ENCODE data around the gene LPXN.

DNA sequence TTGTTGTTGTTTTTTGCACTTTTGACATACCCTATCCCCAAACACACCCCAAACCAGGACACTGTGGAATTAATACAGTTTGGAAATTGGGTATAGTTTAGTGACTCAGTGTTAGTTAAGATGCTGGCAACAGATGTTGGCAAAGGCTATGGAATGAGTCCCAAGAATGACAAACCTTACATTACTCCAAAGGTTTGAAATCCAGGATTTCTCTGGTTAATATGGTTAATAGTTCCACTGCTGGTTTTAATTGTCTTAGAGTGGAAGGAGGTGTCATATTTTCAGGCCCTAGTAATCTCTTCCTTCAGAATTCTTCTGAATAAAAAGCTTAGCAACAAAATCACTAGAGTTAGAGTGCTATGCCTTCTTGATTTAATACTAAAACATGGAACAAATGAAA, 775 bp downstream of the LPXN start:
- TF ChIP-seq, protein P1, sequence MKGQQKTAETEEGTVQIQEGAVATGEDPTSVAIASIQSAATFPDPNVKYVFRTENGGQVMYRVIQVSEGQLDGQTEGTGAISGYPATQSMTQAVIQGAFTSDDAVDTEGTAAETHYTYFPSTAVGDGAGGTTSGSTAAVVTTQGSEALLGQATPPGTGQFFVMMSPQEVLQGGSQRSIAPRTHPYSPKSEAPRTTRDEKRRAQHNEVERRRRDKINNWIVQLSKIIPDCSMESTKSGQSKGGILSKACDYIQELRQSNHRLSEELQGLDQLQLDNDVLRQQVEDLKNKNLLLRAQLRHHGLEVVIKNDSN (IDR thresholded peaks at IDR 0.05) = no peak
- TF ChIP-seq YY1 (IDR thresholded peaks at IDR 0.05; ENCODE audit: low read depth) = no peak
- TF ChIP-seq EP300 (IDR thresholded peaks at IDR 0.05; ENCODE audit: borderline replicate concordance) = no peak
- no peak for TF ChIP-seq TAF1 (IDR thresholded peaks at IDR 0.05; ENCODE audit: low read depth)
- TF ChIP-seq CEBPB (IDR thresholded peaks at IDR 0.05) = no peak
- TF ChIP-seq NFIC (IDR thresholded peaks at IDR 0.05) = no peak
- no peak for TF ChIP-seq EGR1 (IDR thresholded peaks at IDR 0.05)
- no peak for TF ChIP-seq TCF12 (IDR thresholded peaks at IDR 0.05; ENCODE audit: low read depth)
- TF ChIP-seq CREB1 (IDR thresholded peaks at IDR 0.05; ENCODE audit: low read depth) = no peak
- TF ChIP-seq RAD21 (IDR thresholded peaks at IDR 0.05; ENCODE audit: low read depth) = no peak

All from Ishikawa (cell line).